HepG2 (cell line): ENCODE measurements around the gene DDX18. TPM values are rescaled to one million over a fixed set of nuclear protein-coding genes. Genes with fewer than 3 reads are reported as not detected.

Experiments
- ATAC-seq: fragments of 200-7000 bp; cut with Tn5 transposase; 3 replicates; pipeline ENCODE4 v1.9.1; 2020; ENCODE audit warnings: mild to moderate bottlenecking, moderate library complexity
- BruUV-seq: library from RNA; stranded (reverse); fragments of 400-500 nt; replicated peaks from 2 replicates; lab custom pipeline; 2021; lab: Mats Ljungman, UMichigan
- CTCF ChIA-PET: fragments of 300-600 bp; formaldehyde crosslinking; extraction: SDS; loops from one replicate; lab custom pipeline; 2021; ENCODE audit warnings: low total read pairs, inconsistent platforms, low intra/inter-chr PET ratio; lab: Yijun Ruan, JAX
- POLR2A ChIA-PET: fragments of 350-600 bp; sonication (Branson Sonifier 250); formaldehyde crosslinking; loops from one replicate; lab custom pipeline; 2020; ENCODE audit warnings: antibody characterized with exemption, inconsistent platforms; lab: Yijun Ruan, JAX
- DNase-seq: peaks from one replicate; pipeline ENCODE4 v3.0.0-alpha.2; 2015; ENCODE audit warnings: low spot score
- FAIRE-seq: peaks from 3 replicates; lab custom pipeline; 2011; peaks lifted over from hg19 to GRCh38; lab: Jason Lieb, UNC
- H2AFZ ChIP-seq: one replicate; pipeline ENCODE4 v1.6.1; 2011; ENCODE audit warnings: low read length, inconsistent platforms
- H3K27ac ChIP-seq: fragments of 300-600 bp; 3 replicates; pipeline ENCODE4 v1.8.0; 2011; ENCODE audit warnings: mixed run types, mild to moderate bottlenecking, mixed read lengths, low read length, inconsistent platforms; ENCODE audit not compliant: insufficient read depth; ENCODE audit errors: extremely low read length
- H3K27me3 ChIP-seq, 2 experiments: fragments of 200-600 bp in 1 of 2; 2 replicates in 1 of 2; 3 replicates in 1 of 2; pipeline versions ENCODE4 v1.6.0 to v1.8.0; 2011; ENCODE audit warnings: low read length in 2 of 2, mild to moderate bottlenecking in 2 of 2, moderate library complexity in 2 of 2, inconsistent platforms in 1 of 2; ENCODE audit not compliant: insufficient read depth in 2 of 2, control insufficient read depth in 1 of 2
- H3K36me3 ChIP-seq, 2 experiments: fragments of 200-600 bp in 1 of 2; replicated peaks in 1 of 2; 2 replicates in 1 of 2; 3 replicates in 1 of 2; pipeline versions ENCODE4 v1.5.1 to v1.8.0; 2011; ENCODE audit warnings: low read length in 2 of 2, inconsistent platforms in 1 of 2; ENCODE audit not compliant: insufficient read depth in 2 of 2, control insufficient read depth in 1 of 2
- H3K4me1 ChIP-seq: 2 replicates; pipeline ENCODE4 v1.5.1; 2012; ENCODE audit warnings: low read length, inconsistent platforms; ENCODE audit not compliant: insufficient read depth
- H3K4me2 ChIP-seq: 2 replicates; pipeline ENCODE4 v1.6.0; 2011; ENCODE audit warnings: low read depth, low read length, inconsistent platforms
- H3K4me3 ChIP-seq, 3 experiments: fragments of 200-600 bp in 1 of 3; sonication (generic), shearing (Covaris generic) in 1 of 3; replicated peaks in 1 of 3; 2 replicates each; pipeline ENCODE4 v1.5.1; 2011 to 2016; ENCODE audit warnings: low read length in 3 of 3, inconsistent platforms in 2 of 3, low read depth in 2 of 3, mild to moderate bottlenecking in 2 of 3, control low read depth in 1 of 3, mixed read lengths in 1 of 3; ENCODE audit not compliant: insufficient read depth in 1 of 3
- H3K79me2 ChIP-seq: one replicate; pipeline ENCODE4 v1.6.1; 2011; ENCODE audit warnings: low read length, inconsistent platforms; ENCODE audit not compliant: insufficient read depth
- H3K9ac ChIP-seq: 2 replicates; pipeline ENCODE4 v1.6.0; 2011; ENCODE audit warnings: mild to moderate bottlenecking, low read depth, low read length, inconsistent platforms; ENCODE audit not compliant: insufficient read depth
- H3K9me3 ChIP-seq: 2 replicates; pipeline ENCODE4 v1.5.1; 2012; ENCODE audit warnings: mild to moderate bottlenecking, low read length
- H4K20me1 ChIP-seq: 2 replicates; pipeline ENCODE4 v1.6.0; 2011; ENCODE audit warnings: inconsistent platforms, mild to moderate bottlenecking, low read length, moderate library complexity; ENCODE audit not compliant: insufficient read depth
- KDM4B ChIP-seq: sonication (generic); formaldehyde crosslinking; IDR thresholded peaks from 2 replicates; pipeline ENCODE4 v1.4.0; 2020; ENCODE audit warnings: missing genetic modification reagents
- RBAK ChIP-seq: sonication (generic); formaldehyde crosslinking; IDR thresholded peaks from 2 replicates; pipeline ENCODE4 v1.5.1; 2020; ENCODE audit warnings: mild to moderate bottlenecking, missing genetic modification reagents
- ZBTB20 ChIP-seq: sonication (generic); formaldehyde crosslinking; IDR thresholded peaks from 2 replicates; pipeline ENCODE4 v1.8.1; 2023; ENCODE audit warnings: missing genetic modification reagents, low read depth, mild to moderate bottlenecking, borderline replicate concordance
- ZFY ChIP-seq: sonication (generic); formaldehyde crosslinking; IDR thresholded peaks from 2 replicates; pipeline ENCODE4 v1.4.0; 2020; ENCODE audit warnings: missing genetic modification reagents
- ZNF724P ChIP-seq: sonication (generic); formaldehyde crosslinking; IDR thresholded peaks from 2 replicates; pipeline ENCODE4 v1.8.0; 2022; ENCODE audit warnings: missing genetic modification reagents, borderline replicate concordance
- WGBS: methylation state at CpG from one replicate; pipeline ENCODE4 v1.1.6; 2017; ENCODE audit warnings: low lambda C conversion rate; 5-methylcytosine and 5-hydroxymethylcytosine counted together
- in situ Hi-C: cut with HindIII; loops from 2 replicates; pipeline ENCODE4 v1.10.0; 2017; ENCODE audit warnings: low pct_unique_long_range_greater_than_20kb; ENCODE audit not compliant: extremely low pct_ligation_motif_present
- intact Hi-C: fragments of 100-400 bp; cut with micrococcal nuclease; formaldehyde crosslinking; loops from one replicate; pipeline ENCODE4 v1.10.0; 2022; ENCODE audit not compliant: unreplicated experiment
- polyA plus RNA-seq, 8 experiments: library from polyadenylated mRNA; depleted of rRNA in 3 of 8; stranded (reverse) in 7 of 8; unstranded in 1 of 8; fragments of >200 nt; fragmentation: Illumina TruSeq in 4 of 8; extraction: Trizol in 4 of 8; gene quantifications; 2 replicates each; pipeline versions ENCODE4 v1.2.1 to v1.2.3, GENCODE V29; 2011 to 2016; ENCODE audit warnings: low read depth in 4 of 8, missing spikeins in 1 of 8, mixed read lengths in 1 of 8; ENCODE audit not compliant: insufficient read depth in 1 of 8
- total RNA-seq, 5 experiments: library from RNA; depleted of rRNA; stranded (reverse); fragments of >200 nt; fragmentation: Illumina TruSeq; extraction: Trizol; gene quantifications; 2 replicates each; pipeline ENCODE4 v1.2.3, GENCODE V29; 2016; ENCODE audit warnings: low read depth in 1 of 5
- TF ChIP-seq, protein P1 (sequence below): sonication (generic); formaldehyde crosslinking; IDR thresholded peaks from 2 replicates; pipeline ENCODE4 v1.4.0; 2020; ENCODE audit warnings: missing genetic modification reagents, mild to moderate bottlenecking, borderline replicate concordance
- TF ChIP-seq, protein P2 (sequence below): IDR thresholded peaks from 2 replicates; pipeline ENCODE4 v1.6.1; 2016

DDX18 gene
- total and polyA plus RNA-seq, 2 of the 13 experiments (the other 11 are each of a cell fraction or from before 2014, with no cell fraction given) = 64.0 to 134 TPM

DNA sequence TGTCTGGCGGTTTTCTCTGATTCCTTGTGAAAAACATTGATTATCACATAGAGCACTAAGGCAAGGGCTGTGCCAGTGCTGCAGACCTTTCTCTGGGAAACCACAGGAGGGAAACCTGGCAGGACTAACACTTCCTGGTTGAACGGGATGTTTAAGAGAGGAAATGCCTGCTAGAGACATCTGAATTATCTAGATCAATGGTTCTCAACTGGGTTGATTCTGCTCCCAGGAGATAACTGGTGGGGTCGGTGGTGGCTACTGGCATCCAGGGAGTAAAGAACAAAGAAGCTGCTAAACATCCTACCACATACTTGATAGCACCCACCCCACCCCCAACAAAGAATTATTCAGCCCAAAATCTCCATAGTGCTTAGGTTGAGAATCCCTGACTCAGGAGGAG lies 37.5 kb downstream of the DDX18 start (continued):
- TF ChIP-seq RBAK (CRISPR knock-in tag) = no peak
- TF ChIP-seq, protein P1, sequence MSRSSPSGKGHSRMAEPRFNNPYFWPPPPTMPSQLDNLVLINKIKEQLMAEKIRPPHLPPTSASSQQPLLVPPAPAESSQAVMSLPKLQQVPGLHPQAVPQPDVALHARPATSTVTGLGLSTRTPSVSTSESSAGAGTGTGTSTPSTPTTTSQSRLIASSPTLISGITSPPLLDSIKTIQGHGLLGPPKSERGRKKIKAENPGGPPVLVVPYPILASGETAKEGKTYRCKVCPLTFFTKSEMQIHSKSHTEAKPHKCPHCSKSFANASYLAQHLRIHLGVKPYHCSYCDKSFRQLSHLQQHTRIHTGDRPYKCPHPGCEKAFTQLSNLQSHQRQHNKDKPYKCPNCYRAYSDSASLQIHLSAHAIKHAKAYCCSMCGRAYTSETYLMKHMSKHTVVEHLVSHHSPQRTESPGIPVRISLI = no peak
- TF ChIP-seq, protein P2, sequence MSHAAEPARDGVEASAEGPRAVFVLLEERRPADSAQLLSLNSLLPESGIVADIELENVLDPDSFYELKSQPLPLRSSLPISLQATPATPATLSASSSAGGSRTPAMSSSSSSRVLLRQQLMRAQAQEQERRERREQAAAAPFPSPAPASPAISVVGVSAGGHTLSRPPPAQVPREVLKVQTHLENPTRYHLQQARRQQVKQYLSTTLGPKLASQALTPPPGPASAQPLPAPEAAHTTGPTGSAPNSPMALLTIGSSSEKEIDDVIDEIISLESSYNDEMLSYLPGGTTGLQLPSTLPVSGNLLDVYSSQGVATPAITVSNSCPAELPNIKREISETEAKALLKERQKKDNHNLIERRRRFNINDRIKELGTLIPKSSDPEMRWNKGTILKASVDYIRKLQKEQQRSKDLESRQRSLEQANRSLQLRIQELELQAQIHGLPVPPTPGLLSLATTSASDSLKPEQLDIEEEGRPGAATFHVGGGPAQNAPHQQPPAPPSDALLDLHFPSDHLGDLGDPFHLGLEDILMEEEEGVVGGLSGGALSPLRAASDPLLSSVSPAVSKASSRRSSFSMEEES (CRISPR knock-in tag) = no peak

DNA sequence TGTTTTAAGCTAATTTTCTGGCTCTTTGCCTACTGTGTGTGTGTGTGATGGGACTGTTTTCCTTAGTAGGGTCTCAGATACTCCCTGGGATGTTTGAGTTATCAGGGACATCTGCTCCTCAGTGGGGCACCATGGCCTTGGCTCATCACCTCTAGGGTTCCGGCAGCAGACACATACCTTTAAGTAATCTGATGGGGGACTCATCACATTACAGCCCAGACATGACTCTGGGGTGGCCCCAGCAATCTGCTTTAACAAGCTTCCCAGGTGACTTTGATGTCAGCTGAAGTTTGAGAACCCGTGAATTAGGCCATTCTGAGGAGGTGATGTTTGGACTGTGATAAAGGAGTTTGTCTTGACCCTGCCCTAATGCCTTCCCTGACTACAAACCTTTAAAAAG lies 38.8 kb downstream of the DDX18 start:
- Histone ChIP-seq H3K9ac (no peak overlapping the region), H4K20me1 (no peaks in the 10 kb centered on the region), H3K4me2 (no peak overlapping the region), H2AFZ (no peak overlapping the region), H3K36me3 (no peaks in the 10 kb centered on the region), H3K4me1 (0 out of 2 replicates have a peak, but pooled peaks cover 4% of the 10 kb centered on the region), H3K9me3 (no peaks in the 10 kb centered on the region), H3K79me2 (no peaks in the 10 kb centered on the region), H3K4me3 (no peak overlapping the region), H3K27me3 (peaks cover 0 to 32% of the 10 kb centered on the region in 2 experiments; a peak in 3 of 5 replicates), H3K27ac (no peak overlapping the region)
- ATAC-seq (no peak), DNase-seq (no peak), FAIRE-seq (no peak)
- intact Hi-C loops = no loop called here
- in situ Hi-C loops = no loop called here
- CTCF ChIA-PET = no interaction called here
- 50% methylated on average over 2 of the region's 2 CpGs for WGBS
- POLR2A ChIA-PET = no interaction called here
- no TSS peak for BruUV-seq
- TF ChIP-seq KDM4B (CRISPR knock-in tag) = no peak
- no peak for TF ChIP-seq ZBTB20 (CRISPR knock-in tag)
- TF ChIP-seq ZFY (CRISPR knock-in tag) = no peak
- TF ChIP-seq ZNF724P (CRISPR knock-in tag) = no peak
